ENCODE data around the gene CNTN5. TPM values are rescaled to one million over a fixed set of nuclear protein-coding genes. Genes with fewer than 3 reads are reported as not detected.
"Not testable (repeated sequence)": the region's sequence is repeated elsewhere in the genome, so short reads cannot be mapped to it uniquely, and the experiment has no call there.

CNTN5 gene
- total RNA-seq (2014; rRNA removed; shearing (Covaris generic)): not detected in 2 replicates

- no peak for DNase-seq (ENCODE audit: low spot score)
Observed at GRCh38 chr11:99020352-99021225, at the start of gene CNTN5. Gene CNTN5 (plus strand): TSS chr11:99020949.

- DNase-seq (ENCODE audit: low spot score): no peak
Observed at GRCh38 chr11:98979205-98979604, 41.5 kb upstream of the CNTN5 start.

GRCh38 chr11:99015634-99016454, 4.9 kb upstream of the CNTN5 start:
- DNase-seq (ENCODE audit: low spot score): peak; percentile 48

GRCh38 chr11:99019696-99020095, 1.1 kb upstream of the CNTN5 start:
- DNase-seq (ENCODE audit: low spot score): no peak

- no peak for DNase-seq (ENCODE audit: low spot score)
Observed at GRCh38 chr11:99037057-99037456, 16.3 kb downstream of the CNTN5 start.

- DNase-seq (ENCODE audit: low spot score): no peak
Observed at GRCh38 chr11:99063331-99063730, 42.6 kb downstream of the CNTN5 start.

- no peak for DNase-seq (ENCODE audit: low spot score)
Observed at GRCh38 chr11:99065121-99065520, 44.4 kb downstream of the CNTN5 start.

GRCh38 chr11:99066618-99067317, 46.0 kb downstream of the CNTN5 start:
- no peak for DNase-seq (ENCODE audit: low spot score)

- no peak for DNase-seq (ENCODE audit: low spot score)
Observed at GRCh38 chr11:99068832-99069231, 48.1 kb downstream of the CNTN5 start.

- DNase-seq (ENCODE audit: low spot score): no peak
Observed at GRCh38 chr11:99069856-99070444, 49.2 kb downstream of the CNTN5 start.

- no peak for DNase-seq (ENCODE audit: low spot score)
Observed at GRCh38 chr11:99079576-99079975, 58.8 kb downstream of the CNTN5 start.

GRCh38 chr11:99080154-99080553, 59.4 kb downstream of the CNTN5 start:
- no peak for DNase-seq (ENCODE audit: low spot score)

- DNase-seq (ENCODE audit: low spot score): no peak
Observed at GRCh38 chr11:99098258-99098657, 77.5 kb downstream of the CNTN5 start.

- no peak for DNase-seq (ENCODE audit: low spot score)
Observed at GRCh38 chr11:99098751-99099150, 78.0 kb downstream of the CNTN5 start.

GRCh38 chr11:99117603-99118002, 96.9 kb downstream of the CNTN5 start:
- DNase-seq (ENCODE audit: low spot score): no peak

- DNase-seq (ENCODE audit: low spot score): not testable (repeated sequence)
Observed at GRCh38 chr11:99133862-99134261, 113.1 kb downstream of the CNTN5 start.

GRCh38 chr11:99135508-99135907, 114.8 kb downstream of the CNTN5 start:
- no peak for DNase-seq (ENCODE audit: low spot score)

- DNase-seq (ENCODE audit: low spot score): no peak
Observed at GRCh38 chr11:99142237-99142636, 121.5 kb downstream of the CNTN5 start.

GRCh38 chr11:99148352-99148751, 127.6 kb downstream of the CNTN5 start:
- no peak for DNase-seq (ENCODE audit: low spot score)

GRCh38 chr11:99154277-99154676, 133.5 kb downstream of the CNTN5 start:
- DNase-seq (ENCODE audit: low spot score): no peak

GRCh38 chr11:99160447-99160846, 139.7 kb downstream of the CNTN5 start:
- no peak for DNase-seq (ENCODE audit: low spot score)

GRCh38 chr11:99162819-99163218, 142.1 kb downstream of the CNTN5 start:
- DNase-seq (ENCODE audit: low spot score): no peak
